Measurements from ENCODE around the gene FOXN1. TPM values are rescaled to one million over a fixed set of nuclear protein-coding genes. Genes with fewer than 3 reads are reported as not detected.
"Not testable (repeated sequence)": the region's sequence is repeated elsewhere in the genome, so short reads cannot be mapped to it uniquely, and the experiment has no call there.

The FOXN1 gene
- total RNA-seq, 2 experiments from 2014 or later = not detected

GRCh38 chr17:28519236-28519635 is 13.1 kb downstream of the FOXN1 start:
- ATAC-seq (no peak), DNase-seq (no peak)
- TF ChIP-seq, protein P1, sequence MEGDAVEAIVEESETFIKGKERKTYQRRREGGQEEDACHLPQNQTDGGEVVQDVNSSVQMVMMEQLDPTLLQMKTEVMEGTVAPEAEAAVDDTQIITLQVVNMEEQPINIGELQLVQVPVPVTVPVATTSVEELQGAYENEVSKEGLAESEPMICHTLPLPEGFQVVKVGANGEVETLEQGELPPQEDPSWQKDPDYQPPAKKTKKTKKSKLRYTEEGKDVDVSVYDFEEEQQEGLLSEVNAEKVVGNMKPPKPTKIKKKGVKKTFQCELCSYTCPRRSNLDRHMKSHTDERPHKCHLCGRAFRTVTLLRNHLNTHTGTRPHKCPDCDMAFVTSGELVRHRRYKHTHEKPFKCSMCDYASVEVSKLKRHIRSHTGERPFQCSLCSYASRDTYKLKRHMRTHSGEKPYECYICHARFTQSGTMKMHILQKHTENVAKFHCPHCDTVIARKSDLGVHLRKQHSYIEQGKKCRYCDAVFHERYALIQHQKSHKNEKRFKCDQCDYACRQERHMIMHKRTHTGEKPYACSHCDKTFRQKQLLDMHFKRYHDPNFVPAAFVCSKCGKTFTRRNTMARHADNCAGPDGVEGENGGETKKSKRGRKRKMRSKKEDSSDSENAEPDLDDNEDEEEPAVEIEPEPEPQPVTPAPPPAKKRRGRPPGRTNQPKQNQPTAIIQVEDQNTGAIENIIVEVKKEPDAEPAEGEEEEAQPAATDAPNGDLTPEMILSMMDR (IDR thresholded peaks at IDR 0.05) = no peak
- H3K27ac Mint-ChIP-seq = no peak overlapping the region
- no peaks in the 10 kb centered on the region for H3K36me3 Mint-ChIP-seq (ENCODE audit: low read depth)
- H3K4me1 Mint-ChIP-seq (ENCODE audit: low read depth) = no peaks in the 10 kb centered on the region
- CTCF ChIA-PET = interaction anchor here (1.5 kb wide), 1 partner anchor 103 kb away, joined by 4 read pairs; no protein-coding TSS in a partner anchor
- no peaks in the 10 kb centered on the region for H3K9me3 Mint-ChIP-seq
- H3K4me3 Mint-ChIP-seq = no peak overlapping the region
- intact Hi-C loops (cut with micrococcal nuclease) = no loop called here
- H3K27me3 Mint-ChIP-seq = no peaks in the 10 kb centered on the region
- POLR2A ChIA-PET = no interaction called here

GRCh38 chr17:28520687-28521086 is 14.5 kb downstream of the FOXN1 start:
- TF ChIP-seq, protein P1 (IDR thresholded peaks at IDR 0.05) = no peak
- H3K4me1 Mint-ChIP-seq (ENCODE audit: low read depth) = no peaks in the 10 kb centered on the region
- ATAC-seq (no peak), DNase-seq (no peak)
- intact Hi-C loops (cut with micrococcal nuclease) = no loop called here
- CTCF ChIA-PET = interaction anchor here (1.5 kb wide), 1 partner anchor 104 kb away, joined by 4 read pairs; no protein-coding TSS in a partner anchor
- no peak overlapping the region for H3K4me3 Mint-ChIP-seq
- no peaks in the 10 kb centered on the region for H3K27me3 Mint-ChIP-seq
- no peaks in the 10 kb centered on the region for H3K36me3 Mint-ChIP-seq (ENCODE audit: low read depth)
- H3K27ac Mint-ChIP-seq = no peak overlapping the region
- POLR2A ChIA-PET = interaction anchor here (0.5 kb wide), 1 partner anchor 354 kb away, joined by 3 read pairs; no protein-coding TSS in a partner anchor
- no peaks in the 10 kb centered on the region for H3K9me3 Mint-ChIP-seq

DNA sequence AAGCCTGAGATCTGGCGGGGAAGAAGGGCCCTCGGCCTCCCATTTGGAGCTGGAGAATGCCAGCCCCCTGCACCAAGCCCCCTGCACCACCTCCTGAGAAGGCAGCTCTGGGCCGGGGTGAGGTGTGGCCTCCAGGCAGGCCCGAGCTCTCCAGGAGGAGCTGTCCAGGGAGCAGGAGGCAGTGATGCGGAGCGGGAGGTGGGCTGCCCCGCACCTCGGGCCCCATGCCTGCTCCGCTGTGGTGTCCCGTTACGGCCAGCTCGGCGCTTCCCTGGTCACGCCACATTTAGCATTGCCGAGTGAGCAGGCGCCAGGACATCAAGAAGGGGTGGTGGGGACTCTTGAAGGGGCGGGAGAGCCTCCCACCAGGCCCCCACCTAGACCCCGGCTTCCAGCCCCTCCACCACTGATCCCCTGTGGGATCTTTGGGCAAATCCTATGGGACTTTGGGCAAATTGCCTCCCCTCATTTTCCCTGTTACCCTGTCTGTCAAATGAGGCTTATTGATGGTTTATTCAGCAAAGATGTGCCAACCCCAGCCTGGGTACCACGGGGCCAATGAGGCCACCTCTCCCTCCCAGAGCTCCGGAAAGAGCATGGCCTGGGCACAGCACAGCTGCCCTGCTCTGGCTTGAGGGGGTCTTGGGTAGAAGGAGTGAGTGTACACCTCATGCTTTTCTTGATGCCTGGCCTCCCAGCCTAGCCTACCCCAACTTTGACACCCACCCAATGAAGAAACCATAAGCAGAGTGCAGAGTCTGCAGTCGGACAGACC is 15.3 kb downstream of the FOXN1 start:
- intact Hi-C loops (cut with micrococcal nuclease) = no loop called here
- Mint-ChIP-seq H3K4me1 (ENCODE audit: low read depth) (no peaks in the 10 kb centered on the region), H3K9me3 (no peaks in the 10 kb centered on the region), H3K27ac (no peak overlapping the region), H3K4me3 (no peak overlapping the region), H3K36me3 (ENCODE audit: low read depth) (no peaks in the 10 kb centered on the region), H3K27me3 (no peaks in the 10 kb centered on the region)
- ChIA-PET CTCF (no interaction called here), POLR2A (no interaction called here)
- TF ChIP-seq, protein P1 (IDR thresholded peaks at IDR 0.05) = no peak
- no peak for DNase-seq
- ATAC-seq = no peak

DNA sequence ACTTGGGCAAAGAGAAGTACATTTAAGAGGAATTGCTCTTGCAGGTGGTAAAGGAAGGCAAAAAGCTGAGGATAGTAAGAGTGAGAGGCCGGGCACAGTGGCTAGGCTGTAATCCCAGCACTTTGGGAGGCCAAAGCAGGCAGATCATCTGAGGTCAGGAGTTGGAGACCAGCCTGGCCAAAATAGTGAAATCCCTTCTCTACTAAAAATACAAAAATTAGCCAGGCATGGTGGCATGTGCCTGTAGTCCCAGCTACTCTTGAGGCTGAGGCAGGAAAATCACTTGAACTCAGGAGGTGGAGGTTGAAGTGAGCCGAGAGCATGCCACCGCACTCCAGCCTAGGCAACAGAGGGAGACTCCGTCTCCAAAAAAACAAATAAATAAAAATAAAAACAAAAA is 16.1 kb downstream of the FOXN1 start:
- H3K36me3 Mint-ChIP-seq (ENCODE audit: low read depth); H3K9me3 Mint-ChIP-seq; intact Hi-C loops (cut with micrococcal nuclease); ATAC-seq; H3K27ac Mint-ChIP-seq; H3K4me1 Mint-ChIP-seq (ENCODE audit: low read depth); H3K27me3 Mint-ChIP-seq; POLR2A ChIA-PET; H3K4me3 Mint-ChIP-seq; CTCF ChIA-PET; DNase-seq: not testable (repeated sequence)

GRCh38 chr17:28523186-28523585 is 17.0 kb downstream of the FOXN1 start:
- no peaks in the 10 kb centered on the region for H3K27me3 Mint-ChIP-seq
- no peak for DNase-seq

More at GRCh38 chr17:28523186-28523585, 17.0 kb downstream of the FOXN1 start:
- intact Hi-C loops (cut with micrococcal nuclease) = no loop called here
- no peak for ATAC-seq
- TF ChIP-seq, protein P1 (IDR thresholded peaks at IDR 0.05) = no peak
- CTCF ChIA-PET = no interaction called here
- H3K27ac Mint-ChIP-seq = no peak overlapping the region
- no peaks in the 10 kb centered on the region for H3K9me3 Mint-ChIP-seq
- H3K36me3 Mint-ChIP-seq (ENCODE audit: low read depth) = no peaks in the 10 kb centered on the region
- POLR2A ChIA-PET = no interaction called here
- no peaks in the 10 kb centered on the region for H3K4me1 Mint-ChIP-seq (ENCODE audit: low read depth)
- no peak overlapping the region for H3K4me3 Mint-ChIP-seq

Measured in activated CD8-positive, alpha-beta T cell treated with anti-CD3 and anti-CD28 coated beads for 36 hours (primary cell).